Measurements from ENCODE around the gene TTC6.

GRCh38 chr14:37587131-37587803 lies 8.2 kb upstream of the TTC6 start:
- TF ChIP-seq CTCF (IDR thresholded peaks at IDR 0.05; ENCODE audit: borderline replicate concordance, extremely low read depth, low read length, poor library complexity, severe bottlenecking), result no peak
- TF ChIP-seq EZH2 (IDR thresholded peaks at IDR 0.05; ENCODE audit: borderline replicate concordance, low read depth, low read length, severe bottlenecking), result no peak

Data from DND-41 (cell line).